Measurements from ENCODE around the gene CRYBB3. TPM values are rescaled to one million over a fixed set of nuclear protein-coding genes. Genes with fewer than 3 reads are reported as not detected.
A peak's percentile ranks its signal among the peaks of the same experiment; 100 is the strongest.

CRYBB3 gene
- total and polyA plus RNA-seq, 4 donors: 0.53 TPM; not detected in 3

DNA sequence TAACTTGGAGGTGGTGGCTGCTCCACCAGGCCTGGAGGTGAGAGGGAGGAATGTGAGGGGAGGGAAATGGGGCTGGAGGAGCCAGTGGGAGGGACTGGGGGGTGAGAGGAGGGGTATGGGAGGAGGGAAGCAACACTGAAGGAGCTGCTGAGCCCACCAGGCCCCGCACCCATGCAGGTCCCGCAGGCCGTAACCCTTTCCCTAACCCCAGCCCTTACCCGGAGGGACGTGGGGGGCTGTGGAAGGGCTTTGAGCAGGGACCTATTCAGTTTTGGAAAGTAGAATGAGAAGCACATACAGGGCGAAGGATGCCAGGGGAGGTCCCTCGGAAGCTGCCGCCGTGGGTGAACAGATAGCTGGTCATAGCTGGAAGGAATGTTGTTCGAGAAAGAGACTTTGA, 33.9 kb upstream of the CRYBB3 start:
- no peak for TF ChIP-seq CTCF (IDR thresholded peaks at IDR 0.05; ENCODE audit: control extremely low read depth, extremely low read depth)
- Histone ChIP-seq H3K27me3 (ENCODE audit: control insufficient read depth in 3 of 3, insufficient read depth in 3 of 3, low read length in 2 of 3) (no peaks in the 10 kb centered on the region), H3K4me1 (ENCODE audit: control insufficient read depth in 5 of 5, insufficient read depth in 5 of 5, low read length in 5 of 5) (no peaks in the 10 kb centered on the region), H3K9me3 (ENCODE audit: control insufficient read depth in 4 of 4, insufficient read depth in 3 of 4, low read length in 3 of 4) (no peaks in the 10 kb centered on the region), H3K36me3 (ENCODE audit: control insufficient read depth in 4 of 4, insufficient read depth in 4 of 4, low read length in 4 of 4) (peaks cover 0 to 2% (median 0%) of the 10 kb centered on the region in 4 donors), H3K4me3 (no peak overlapping the region), H3K27ac (ENCODE audit: low read depth in 1 of 2, low read length in 1 of 2) (peak overlapping the region in 1 of 2 donors; percentile 12), H3K9ac (ENCODE audit: insufficient read depth in 1 of 2, low read length in 2 of 2) (no peak overlapping the region)
- ATAC-seq (ENCODE audit: insufficient read depth, low FRiP score) (no peak), DNase-seq (no peak)
- 96 to 99% methylated on average over 10 of the region's 10 CpGs for WGBS, 2 donors

- no peak overlapping the region for H3K9ac ChIP-seq (ENCODE audit: insufficient read depth in 1 of 2, low read length in 2 of 2)
- no peak overlapping the region for H3K27ac ChIP-seq (ENCODE audit: low read depth in 1 of 2, low read length in 1 of 2)
- WGBS, 2 donors: 84 to 91% methylated on average over 9 of the region's 9 CpGs
- no peak for TF ChIP-seq CTCF (IDR thresholded peaks at IDR 0.05; ENCODE audit: control extremely low read depth, extremely low read depth)
- no peaks in the 10 kb centered on the region for H3K27me3 ChIP-seq (ENCODE audit: control insufficient read depth in 3 of 3, insufficient read depth in 3 of 3, low read length in 2 of 3)
- H3K9me3 ChIP-seq (ENCODE audit: control insufficient read depth in 4 of 4, insufficient read depth in 3 of 4, low read length in 3 of 4): no peaks in the 10 kb centered on the region
- H3K36me3 ChIP-seq (ENCODE audit: control insufficient read depth in 4 of 4, insufficient read depth in 4 of 4, low read length in 4 of 4): peaks cover 0 to 2% (median 0%) of the 10 kb centered on the region in 4 donors
- DNase-seq: no peak
- no peak overlapping the region for H3K4me3 ChIP-seq
- ATAC-seq (ENCODE audit: insufficient read depth, low FRiP score): no peak
- no peaks in the 10 kb centered on the region for H3K4me1 ChIP-seq (ENCODE audit: control insufficient read depth in 5 of 5, insufficient read depth in 5 of 5, low read length in 5 of 5)
These were observed 33.2 kb upstream of the CRYBB3 start for GRCh38 chr22:25166266-25167040.

DNA sequence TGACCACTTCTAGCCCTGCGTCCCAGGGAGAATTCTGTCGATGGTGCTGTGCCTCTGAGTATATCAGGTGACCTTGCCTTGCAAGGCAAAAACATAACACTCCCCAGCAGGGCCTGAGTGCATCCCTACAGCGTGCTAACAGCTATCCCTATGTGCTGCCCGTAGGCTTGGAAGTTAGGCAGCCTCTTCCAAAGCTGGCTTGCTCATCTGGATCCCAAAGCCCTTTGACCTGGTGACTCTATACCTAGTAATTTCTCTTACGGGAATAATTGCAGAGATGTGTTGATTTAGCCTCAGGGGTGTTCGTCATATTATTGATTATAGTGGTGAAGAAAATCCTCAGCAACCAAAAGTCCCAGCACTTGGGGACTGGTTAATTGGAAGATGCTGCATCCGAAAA, 32.6 kb upstream of the CRYBB3 start:
- H3K27ac ChIP-seq (ENCODE audit: low read depth in 1 of 2, low read length in 1 of 2): no peak overlapping the region
- TF ChIP-seq CTCF (IDR thresholded peaks at IDR 0.05; ENCODE audit: control extremely low read depth, extremely low read depth): no peak
- peaks cover 0 to 3% (median 0%) of the 10 kb centered on the region in 4 donors for H3K36me3 ChIP-seq (ENCODE audit: control insufficient read depth in 4 of 4, insufficient read depth in 4 of 4, low read length in 4 of 4)
- WGBS, 2 donors: 88% methylated on average over 7 of the region's 7 CpGs
- ATAC-seq (ENCODE audit: insufficient read depth, low FRiP score): no peak
- H3K4me1 ChIP-seq (ENCODE audit: control insufficient read depth in 5 of 5, insufficient read depth in 5 of 5, low read length in 5 of 5): no peaks in the 10 kb centered on the region
- H3K9ac ChIP-seq (ENCODE audit: insufficient read depth in 1 of 2, low read length in 2 of 2): no peak overlapping the region
- no peaks in the 10 kb centered on the region for H3K27me3 ChIP-seq (ENCODE audit: control insufficient read depth in 3 of 3, insufficient read depth in 3 of 3, low read length in 2 of 3)
- no peak overlapping the region for H3K4me3 ChIP-seq
- no peaks in the 10 kb centered on the region for H3K9me3 ChIP-seq (ENCODE audit: control insufficient read depth in 4 of 4, insufficient read depth in 3 of 4, low read length in 3 of 4)
- no peak for DNase-seq
